Measurements from ENCODE around the gene SFTPB.

DNA sequence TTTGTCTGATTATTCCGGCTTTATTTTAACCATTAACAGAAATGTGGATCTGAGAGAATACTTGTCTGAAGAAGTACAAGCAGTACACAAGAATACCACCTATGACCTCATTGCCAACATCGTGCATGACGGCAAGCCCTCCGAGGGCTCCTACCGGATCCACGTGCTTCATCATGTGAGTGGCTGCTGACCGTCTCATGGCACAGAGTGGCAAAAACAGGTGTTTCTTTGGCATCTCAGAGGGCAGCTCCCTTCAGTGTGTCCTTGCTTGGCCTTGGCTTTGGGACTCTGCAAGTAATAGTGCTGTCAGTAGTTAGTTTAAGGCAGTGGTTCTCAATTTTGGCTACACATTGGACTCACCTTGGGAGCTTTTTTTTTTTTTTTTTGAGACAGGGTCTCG lies 23.1 kb downstream of the SFTPB start:
- TF ChIP-seq CTCF (conservative IDR thresholded peaks at IDR 0.05; ENCODE audit: low read length) (no peak), EZH2phosphoT487 (IDR thresholded peaks at IDR 0.05; ENCODE audit: borderline replicate concordance, low read depth, low read length) (no peak)
